Measurements from ENCODE around the gene MAGEF1. TPM values are rescaled to one million over a fixed set of nuclear protein-coding genes. Genes with fewer than 3 reads are reported as not detected.

MAGEF1 gene
- total RNA-seq, 6 experiments from 2014 or later = 22.8 to 31.4 (median 23.4) TPM

DNA sequence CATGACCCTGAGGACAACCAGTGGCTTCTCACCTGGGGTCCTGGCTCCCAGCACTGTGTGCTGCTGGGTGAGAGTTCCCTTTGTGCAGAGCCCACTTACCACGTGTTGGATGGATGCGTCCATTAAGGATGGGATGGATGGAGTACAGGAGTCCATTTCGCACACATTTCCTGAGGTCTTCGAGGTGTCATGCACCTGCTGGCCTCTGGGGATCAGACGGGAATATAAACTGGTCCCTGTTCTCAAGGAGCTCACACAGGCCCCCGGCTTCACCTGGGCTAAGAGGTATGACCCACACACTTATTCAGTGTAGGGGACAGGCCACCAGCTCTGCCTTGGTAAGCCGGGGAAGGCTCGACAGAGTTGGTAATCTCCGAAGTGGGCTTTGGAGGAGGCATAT is 39.5 kb downstream of the MAGEF1 start:
- H3K4me1 Mint-ChIP-seq (ENCODE audit: low read depth) = no peaks in the 10 kb centered on the region
- TF ChIP-seq, protein P1, sequence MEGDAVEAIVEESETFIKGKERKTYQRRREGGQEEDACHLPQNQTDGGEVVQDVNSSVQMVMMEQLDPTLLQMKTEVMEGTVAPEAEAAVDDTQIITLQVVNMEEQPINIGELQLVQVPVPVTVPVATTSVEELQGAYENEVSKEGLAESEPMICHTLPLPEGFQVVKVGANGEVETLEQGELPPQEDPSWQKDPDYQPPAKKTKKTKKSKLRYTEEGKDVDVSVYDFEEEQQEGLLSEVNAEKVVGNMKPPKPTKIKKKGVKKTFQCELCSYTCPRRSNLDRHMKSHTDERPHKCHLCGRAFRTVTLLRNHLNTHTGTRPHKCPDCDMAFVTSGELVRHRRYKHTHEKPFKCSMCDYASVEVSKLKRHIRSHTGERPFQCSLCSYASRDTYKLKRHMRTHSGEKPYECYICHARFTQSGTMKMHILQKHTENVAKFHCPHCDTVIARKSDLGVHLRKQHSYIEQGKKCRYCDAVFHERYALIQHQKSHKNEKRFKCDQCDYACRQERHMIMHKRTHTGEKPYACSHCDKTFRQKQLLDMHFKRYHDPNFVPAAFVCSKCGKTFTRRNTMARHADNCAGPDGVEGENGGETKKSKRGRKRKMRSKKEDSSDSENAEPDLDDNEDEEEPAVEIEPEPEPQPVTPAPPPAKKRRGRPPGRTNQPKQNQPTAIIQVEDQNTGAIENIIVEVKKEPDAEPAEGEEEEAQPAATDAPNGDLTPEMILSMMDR (IDR thresholded peaks at IDR 0.05) = peak; percentile 20; the same call in 1 of the 2 replicates
- H3K4me3 Mint-ChIP-seq = no peak overlapping the region
- H3K9me3 Mint-ChIP-seq = no peaks in the 10 kb centered on the region
- H3K27me3 Mint-ChIP-seq (ENCODE audit: insufficient read depth) = peaks cover 56% of the 10 kb centered on the region
- H3K27ac Mint-ChIP-seq = no peak overlapping the region
- no peaks in the 10 kb centered on the region for H3K36me3 Mint-ChIP-seq (ENCODE audit: low read depth)
- no peak for DNase-seq

- H3K27ac Mint-ChIP-seq = no peak overlapping the region
- no peak for DNase-seq
- H3K27me3 Mint-ChIP-seq (ENCODE audit: insufficient read depth) = peaks cover 44% of the 10 kb centered on the region
- no peaks in the 10 kb centered on the region for H3K36me3 Mint-ChIP-seq (ENCODE audit: low read depth)
- H3K4me1 Mint-ChIP-seq (ENCODE audit: low read depth) = no peaks in the 10 kb centered on the region
- H3K4me3 Mint-ChIP-seq = no peak overlapping the region
- no peaks in the 10 kb centered on the region for H3K9me3 Mint-ChIP-seq
- TF ChIP-seq, protein P1 (IDR thresholded peaks at IDR 0.05) = no peak
Observed at GRCh38 chr3:184670091-184670602, 41.7 kb downstream of the MAGEF1 start.

- H3K27me3 Mint-ChIP-seq (ENCODE audit: insufficient read depth) = peaks cover 40% of the 10 kb centered on the region
- TF ChIP-seq, protein P1 (IDR thresholded peaks at IDR 0.05) = no peak
- no peaks in the 10 kb centered on the region for H3K36me3 Mint-ChIP-seq (ENCODE audit: low read depth)
- H3K4me1 Mint-ChIP-seq (ENCODE audit: low read depth) = no peaks in the 10 kb centered on the region
- H3K9me3 Mint-ChIP-seq = no peaks in the 10 kb centered on the region
- no peak overlapping the region for H3K27ac Mint-ChIP-seq
- DNase-seq = peak; percentile 11
- no peak overlapping the region for H3K4me3 Mint-ChIP-seq
Observed at GRCh38 chr3:184669578-184669977, 42.3 kb downstream of the MAGEF1 start.

DNA sequence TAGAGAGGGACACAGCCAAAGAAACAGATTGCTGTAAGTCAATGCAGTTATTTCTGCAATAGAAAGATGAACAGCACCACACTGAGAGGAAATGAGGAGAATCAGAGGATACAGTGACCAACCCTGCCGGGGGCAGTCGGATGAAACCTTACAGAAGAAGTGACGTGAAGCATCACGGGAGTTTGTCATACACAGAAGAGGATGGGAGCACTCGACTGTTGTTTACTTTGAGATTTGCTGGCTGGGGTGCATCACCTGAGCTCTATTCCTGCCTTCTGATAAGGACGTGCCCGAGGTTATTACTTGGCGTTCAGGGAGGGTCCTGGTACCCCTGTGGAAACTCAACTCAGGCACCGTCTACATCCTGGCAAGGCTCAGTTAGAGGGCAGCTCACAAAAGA is 45.4 kb downstream of the MAGEF1 start:
- no peak for DNase-seq
- H3K27me3 Mint-ChIP-seq (ENCODE audit: insufficient read depth) = peaks cover 25% of the 10 kb centered on the region
- TF ChIP-seq, protein P1 (IDR thresholded peaks at IDR 0.05) = no peak
- no peaks in the 10 kb centered on the region for H3K9me3 Mint-ChIP-seq
- no peak overlapping the region for H3K27ac Mint-ChIP-seq
- no peak overlapping the region for H3K4me3 Mint-ChIP-seq
- H3K36me3 Mint-ChIP-seq (ENCODE audit: low read depth) = no peaks in the 10 kb centered on the region
- peaks cover 20% of the 10 kb centered on the region for H3K4me1 Mint-ChIP-seq (ENCODE audit: low read depth)

- Mint-ChIP-seq H3K4me1 (ENCODE audit: low read depth) (peaks cover 20% of the 10 kb centered on the region), H3K27ac (no peak overlapping the region), H3K27me3 (ENCODE audit: insufficient read depth) (peaks cover 14% of the 10 kb centered on the region), H3K36me3 (ENCODE audit: low read depth) (no peaks in the 10 kb centered on the region), H3K4me3 (no peak overlapping the region), H3K9me3 (no peaks in the 10 kb centered on the region)
- no peak for DNase-seq
- TF ChIP-seq, protein P1 (IDR thresholded peaks at IDR 0.05) = no peak
Observed at GRCh38 chr3:184665101-184665500, 46.8 kb downstream of the MAGEF1 start.

GRCh38 chr3:184663756-184664155 is 48.1 kb downstream of the MAGEF1 start:
- H3K9me3 Mint-ChIP-seq = no peaks in the 10 kb centered on the region
- no peaks in the 10 kb centered on the region for H3K36me3 Mint-ChIP-seq (ENCODE audit: low read depth)
- TF ChIP-seq, protein P1 (IDR thresholded peaks at IDR 0.05) = no peak
- no peak overlapping the region for H3K27ac Mint-ChIP-seq
- peaks cover 8% of the 10 kb centered on the region for H3K27me3 Mint-ChIP-seq (ENCODE audit: insufficient read depth)
- peaks cover 34% of the 10 kb centered on the region for H3K4me1 Mint-ChIP-seq (ENCODE audit: low read depth)
- DNase-seq = peak; percentile 6
- no peak overlapping the region; the same call in 1 of the 2 replicates for H3K4me3 Mint-ChIP-seq
